HL-60 (cell line): ENCODE measurements around the gene SCYL1.

Experiments
- DNase-seq, 2 experiments: peaks; one replicate each; pipeline ENCODE4 v3.0.0-alpha.2; 2010 to 2020; ENCODE audit warnings: low read depth in 1 of 2, low spot score in 1 of 2
- H3K27ac ChIP-seq: fragments of 250-450 bp; sonication (Bioruptor Pico); replicated peaks from 2 replicates; pipeline ENCODE4 v1.5.1; 2020; ENCODE audit warnings: mild to moderate bottlenecking, moderate library complexity
- H3K27me3 ChIP-seq: fragments of 250-450 bp; sonication (Bioruptor Pico); 2 replicates; pipeline ENCODE4 v1.5.1; 2021; ENCODE audit warnings: mild to moderate bottlenecking, moderate library complexity; ENCODE audit not compliant: insufficient read depth, poor library complexity, severe bottlenecking
- H3K4me3 ChIP-seq: replicated peaks from 2 replicates; pipeline ENCODE4 v1.5.1; 2011; ENCODE audit warnings: mild to moderate bottlenecking, control low read depth, low read length; ENCODE audit not compliant: insufficient read depth
- GABPA ChIP-seq: IDR thresholded peaks from 2 replicates; pipeline ENCODE4 v1.6.1; 2012; ENCODE audit warnings: low read depth
- POLR2AphosphoS5 ChIP-seq: IDR thresholded peaks from 2 replicates; pipeline ENCODE4 v1.6.1; 2012; ENCODE audit warnings: low read depth
- SPI1 ChIP-seq: IDR thresholded peaks from 2 replicates; pipeline ENCODE4 v1.6.1; 2012; ENCODE audit warnings: low read depth, mild to moderate bottlenecking, borderline replicate concordance
- TF ChIP-seq, protein P1 (sequence below): IDR thresholded peaks from one replicate; pipeline ENCODE4 v1.5.1; 2011; ENCODE audit warnings: low read length, control low read depth, inconsistent platforms; ENCODE audit not compliant: insufficient read depth
- TF ChIP-seq, protein P2 (sequence below): IDR thresholded peaks from 2 replicates; pipeline ENCODE4 v1.6.1; 2012; ENCODE audit warnings: low read depth; ENCODE audit not compliant: insufficient replicate concordance

Gene SCYL1

GRCh38 chr11:65525546-65526480 is 930 bp downstream of the SCYL1 start:
- peak overlapping the region; percentile 57 for H3K27ac ChIP-seq
- TF ChIP-seq, protein P1, sequence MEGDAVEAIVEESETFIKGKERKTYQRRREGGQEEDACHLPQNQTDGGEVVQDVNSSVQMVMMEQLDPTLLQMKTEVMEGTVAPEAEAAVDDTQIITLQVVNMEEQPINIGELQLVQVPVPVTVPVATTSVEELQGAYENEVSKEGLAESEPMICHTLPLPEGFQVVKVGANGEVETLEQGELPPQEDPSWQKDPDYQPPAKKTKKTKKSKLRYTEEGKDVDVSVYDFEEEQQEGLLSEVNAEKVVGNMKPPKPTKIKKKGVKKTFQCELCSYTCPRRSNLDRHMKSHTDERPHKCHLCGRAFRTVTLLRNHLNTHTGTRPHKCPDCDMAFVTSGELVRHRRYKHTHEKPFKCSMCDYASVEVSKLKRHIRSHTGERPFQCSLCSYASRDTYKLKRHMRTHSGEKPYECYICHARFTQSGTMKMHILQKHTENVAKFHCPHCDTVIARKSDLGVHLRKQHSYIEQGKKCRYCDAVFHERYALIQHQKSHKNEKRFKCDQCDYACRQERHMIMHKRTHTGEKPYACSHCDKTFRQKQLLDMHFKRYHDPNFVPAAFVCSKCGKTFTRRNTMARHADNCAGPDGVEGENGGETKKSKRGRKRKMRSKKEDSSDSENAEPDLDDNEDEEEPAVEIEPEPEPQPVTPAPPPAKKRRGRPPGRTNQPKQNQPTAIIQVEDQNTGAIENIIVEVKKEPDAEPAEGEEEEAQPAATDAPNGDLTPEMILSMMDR = no peak
- TF ChIP-seq, protein P2, sequence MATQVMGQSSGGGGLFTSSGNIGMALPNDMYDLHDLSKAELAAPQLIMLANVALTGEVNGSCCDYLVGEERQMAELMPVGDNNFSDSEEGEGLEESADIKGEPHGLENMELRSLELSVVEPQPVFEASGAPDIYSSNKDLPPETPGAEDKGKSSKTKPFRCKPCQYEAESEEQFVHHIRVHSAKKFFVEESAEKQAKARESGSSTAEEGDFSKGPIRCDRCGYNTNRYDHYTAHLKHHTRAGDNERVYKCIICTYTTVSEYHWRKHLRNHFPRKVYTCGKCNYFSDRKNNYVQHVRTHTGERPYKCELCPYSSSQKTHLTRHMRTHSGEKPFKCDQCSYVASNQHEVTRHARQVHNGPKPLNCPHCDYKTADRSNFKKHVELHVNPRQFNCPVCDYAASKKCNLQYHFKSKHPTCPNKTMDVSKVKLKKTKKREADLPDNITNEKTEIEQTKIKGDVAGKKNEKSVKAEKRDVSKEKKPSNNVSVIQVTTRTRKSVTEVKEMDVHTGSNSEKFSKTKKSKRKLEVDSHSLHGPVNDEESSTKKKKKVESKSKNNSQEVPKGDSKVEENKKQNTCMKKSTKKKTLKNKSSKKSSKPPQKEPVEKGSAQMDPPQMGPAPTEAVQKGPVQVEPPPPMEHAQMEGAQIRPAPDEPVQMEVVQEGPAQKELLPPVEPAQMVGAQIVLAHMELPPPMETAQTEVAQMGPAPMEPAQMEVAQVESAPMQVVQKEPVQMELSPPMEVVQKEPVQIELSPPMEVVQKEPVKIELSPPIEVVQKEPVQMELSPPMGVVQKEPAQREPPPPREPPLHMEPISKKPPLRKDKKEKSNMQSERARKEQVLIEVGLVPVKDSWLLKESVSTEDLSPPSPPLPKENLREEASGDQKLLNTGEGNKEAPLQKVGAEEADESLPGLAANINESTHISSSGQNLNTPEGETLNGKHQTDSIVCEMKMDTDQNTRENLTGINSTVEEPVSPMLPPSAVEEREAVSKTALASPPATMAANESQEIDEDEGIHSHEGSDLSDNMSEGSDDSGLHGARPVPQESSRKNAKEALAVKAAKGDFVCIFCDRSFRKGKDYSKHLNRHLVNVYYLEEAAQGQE = no peak
- TF ChIP-seq POLR2AphosphoS5 (no peak), SPI1 (no peak), GABPA (no peak)

DNA sequence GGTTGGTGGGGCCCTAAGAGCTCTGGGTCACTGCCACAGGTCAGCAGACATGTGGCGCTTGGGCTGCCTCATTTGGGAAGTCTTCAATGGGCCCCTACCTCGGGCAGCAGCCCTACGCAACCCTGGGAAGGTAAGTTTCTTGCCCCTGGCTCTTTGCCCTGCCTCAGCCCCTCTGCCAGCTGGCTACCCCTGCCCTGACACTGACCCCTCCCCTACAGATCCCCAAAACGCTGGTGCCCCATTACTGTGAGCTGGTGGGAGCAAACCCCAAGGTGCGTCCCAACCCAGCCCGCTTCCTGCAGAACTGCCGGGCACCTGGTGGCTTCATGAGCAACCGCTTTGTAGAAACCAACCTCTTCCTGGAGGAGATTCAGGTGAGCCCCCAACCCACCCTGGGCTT is 1.9 kb downstream of the SCYL1 start:
- TF ChIP-seq SPI1 = no peak
- no peak for TF ChIP-seq GABPA
- TF ChIP-seq, protein P1 = no peak
- TF ChIP-seq, protein P2 = no peak
- H3K4me3 ChIP-seq = no peak overlapping the region
- DNase-seq = no peak
- no peak overlapping the region for H3K27ac ChIP-seq
- no peaks in the 10 kb centered on the region for H3K27me3 ChIP-seq

More at GRCh38 chr11:65525546-65526480, 930 bp downstream of the SCYL1 start:
- peak overlapping the region; percentile 91 for H3K4me3 ChIP-seq
- H3K27me3 ChIP-seq = no peaks in the 10 kb centered on the region
- DNase-seq = no peak

DNA sequence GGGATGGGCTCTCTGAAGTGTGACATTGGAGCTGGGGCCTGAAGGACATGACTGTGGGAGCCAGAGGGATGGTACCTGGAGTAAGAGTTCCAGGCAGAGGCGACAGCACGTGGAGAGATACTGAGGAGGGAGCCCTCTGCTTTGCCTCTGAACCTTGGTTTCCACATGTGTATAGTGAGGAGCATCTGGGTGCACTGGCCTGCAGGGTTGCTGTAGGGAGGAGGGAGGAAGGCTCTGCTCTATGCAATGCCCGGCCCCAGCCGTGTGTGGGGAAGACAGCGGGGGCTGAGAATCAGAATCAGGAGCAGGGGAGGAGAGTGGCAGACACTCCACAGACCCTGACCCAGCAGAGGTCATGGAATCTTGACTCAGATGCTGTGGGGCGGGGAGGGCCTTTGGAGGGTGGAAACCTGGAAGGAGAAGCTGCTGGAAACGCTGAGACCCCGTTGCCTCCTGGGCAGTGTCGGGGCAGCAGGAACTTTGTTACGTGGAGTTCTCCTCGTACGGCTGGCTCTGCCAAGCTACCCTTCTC is 4.0 kb downstream of the SCYL1 start:
- DNase-seq = no peak
- Histone ChIP-seq H3K4me3 (no peak overlapping the region), H3K27me3 (no peaks in the 10 kb centered on the region), H3K27ac (no peak overlapping the region)
- TF ChIP-seq, protein P2 = no peak
- TF ChIP-seq, protein P1 = no peak
- TF ChIP-seq GABPA (no peak), POLR2AphosphoS5 (no peak), SPI1 (no peak)
